Stimulated activated CD8-positive, alpha-beta memory T cell treated with anti-CD3 and anti-CD28 coated beads, Interleukin-4, amount 100 ng/mL, for 48 hours (primary cell): ENCODE data around the gene ISLR.

ENCODE experiments used
- DNase-seq: peaks from one replicate; pipeline ENCODE4 v3.0.0-alpha.2; 2020

The ISLR gene

DNA sequence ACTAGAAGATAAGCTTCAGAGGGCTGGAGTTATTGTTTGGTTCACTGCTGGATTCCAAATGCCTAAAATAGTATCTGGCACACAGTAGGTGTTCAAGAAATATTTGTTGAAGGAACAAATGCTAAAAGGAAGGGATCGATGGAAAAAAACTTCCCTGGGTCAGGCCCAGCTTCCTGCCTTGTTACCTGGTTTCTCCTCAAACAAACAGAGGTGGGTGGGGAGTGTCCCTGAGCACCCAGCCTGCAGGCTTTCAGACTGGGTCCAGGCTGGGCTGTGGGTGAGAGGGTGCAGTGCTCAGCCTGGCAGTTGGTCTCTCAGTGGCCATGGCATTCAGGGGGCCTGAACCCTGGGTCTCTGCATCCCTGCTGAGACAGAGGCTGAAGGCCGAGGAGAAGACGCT, 43.4 kb downstream of the ISLR start:
- no peak for DNase-seq

DNA sequence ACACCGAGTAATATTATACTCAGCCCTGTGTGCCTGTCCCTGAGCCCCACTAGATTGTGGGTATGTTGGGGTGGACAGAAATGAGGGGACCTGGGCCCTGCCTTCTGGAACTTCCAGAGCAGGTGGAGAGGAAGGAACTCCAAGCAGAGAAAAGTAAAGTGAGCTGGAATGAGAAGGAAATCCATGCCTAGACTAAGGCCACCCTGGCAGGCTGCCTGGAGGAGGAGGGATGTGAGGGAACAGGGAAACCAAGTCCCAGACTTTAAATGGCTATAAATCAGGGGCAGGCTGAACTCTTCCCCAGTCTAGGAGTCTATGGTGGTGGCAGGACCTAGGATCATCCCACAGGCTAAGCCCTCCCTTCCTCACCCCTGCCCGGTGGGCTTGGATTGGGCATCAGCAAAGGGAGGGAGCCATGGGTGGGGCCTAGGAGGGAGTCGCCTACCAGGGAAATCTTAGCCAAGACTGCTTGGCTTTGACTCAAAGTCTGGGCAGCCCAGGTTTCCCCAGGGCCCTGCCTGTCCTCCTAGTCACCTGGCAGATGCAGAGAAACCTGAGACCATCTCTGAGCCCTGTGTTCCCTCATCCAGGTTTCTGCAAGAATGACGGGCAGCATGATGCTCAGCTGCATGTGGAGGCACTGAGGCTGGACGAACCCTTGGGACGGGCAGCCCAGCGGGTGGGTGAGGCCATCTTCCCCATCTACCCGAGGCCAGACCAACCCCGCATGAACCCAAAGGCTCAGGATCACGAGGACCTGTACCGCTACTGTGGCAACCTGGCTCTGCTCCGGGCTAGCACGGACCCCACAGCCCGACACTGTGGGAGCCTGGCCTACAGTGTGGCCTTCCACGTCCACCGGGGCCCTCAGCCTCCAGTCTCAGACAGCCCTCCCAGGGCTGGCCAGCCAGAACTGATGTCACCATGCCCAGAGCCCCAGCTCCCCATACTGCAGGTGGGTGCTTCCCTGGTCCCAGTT, 44.7 kb downstream of the ISLR start:
- no peak for DNase-seq

DNA sequence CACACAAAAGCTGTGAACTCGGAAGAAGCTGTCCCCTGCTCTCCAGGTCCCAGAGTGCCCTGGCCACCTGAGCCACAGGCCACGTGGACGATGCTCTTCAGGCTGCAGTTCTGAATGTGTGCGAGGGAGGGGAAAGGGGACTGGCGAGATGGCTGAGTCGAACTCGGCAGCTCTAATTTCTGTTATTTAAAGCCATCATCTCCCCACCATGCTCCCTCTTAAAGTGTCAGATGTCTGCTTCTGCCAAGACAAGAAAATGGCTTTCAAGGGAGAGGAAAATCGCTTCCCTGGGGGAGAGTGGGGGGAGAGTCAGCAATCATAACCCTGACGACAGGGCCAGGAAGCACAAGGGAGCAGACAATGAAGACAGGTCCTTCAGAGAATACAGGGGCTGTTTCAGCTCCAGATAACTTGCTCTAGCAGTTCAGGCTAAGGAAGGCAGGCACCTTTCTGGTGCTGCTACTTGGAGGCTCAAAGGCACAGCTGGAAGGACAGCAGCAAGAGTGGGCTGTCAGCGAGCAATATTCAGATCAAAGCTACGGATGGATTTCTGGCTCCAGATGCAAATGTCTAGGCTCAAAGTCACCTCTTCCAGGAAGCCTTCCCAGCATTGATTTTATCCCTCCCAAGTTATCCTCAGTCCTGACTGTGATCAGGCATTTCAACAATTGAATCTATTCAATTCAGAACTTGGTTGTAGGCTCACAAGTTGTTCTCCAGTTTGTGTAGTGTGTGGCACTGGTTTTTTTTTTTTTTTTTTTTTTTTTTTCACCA, 47.2 kb downstream of the ISLR start:
- no peak for DNase-seq

DNA sequence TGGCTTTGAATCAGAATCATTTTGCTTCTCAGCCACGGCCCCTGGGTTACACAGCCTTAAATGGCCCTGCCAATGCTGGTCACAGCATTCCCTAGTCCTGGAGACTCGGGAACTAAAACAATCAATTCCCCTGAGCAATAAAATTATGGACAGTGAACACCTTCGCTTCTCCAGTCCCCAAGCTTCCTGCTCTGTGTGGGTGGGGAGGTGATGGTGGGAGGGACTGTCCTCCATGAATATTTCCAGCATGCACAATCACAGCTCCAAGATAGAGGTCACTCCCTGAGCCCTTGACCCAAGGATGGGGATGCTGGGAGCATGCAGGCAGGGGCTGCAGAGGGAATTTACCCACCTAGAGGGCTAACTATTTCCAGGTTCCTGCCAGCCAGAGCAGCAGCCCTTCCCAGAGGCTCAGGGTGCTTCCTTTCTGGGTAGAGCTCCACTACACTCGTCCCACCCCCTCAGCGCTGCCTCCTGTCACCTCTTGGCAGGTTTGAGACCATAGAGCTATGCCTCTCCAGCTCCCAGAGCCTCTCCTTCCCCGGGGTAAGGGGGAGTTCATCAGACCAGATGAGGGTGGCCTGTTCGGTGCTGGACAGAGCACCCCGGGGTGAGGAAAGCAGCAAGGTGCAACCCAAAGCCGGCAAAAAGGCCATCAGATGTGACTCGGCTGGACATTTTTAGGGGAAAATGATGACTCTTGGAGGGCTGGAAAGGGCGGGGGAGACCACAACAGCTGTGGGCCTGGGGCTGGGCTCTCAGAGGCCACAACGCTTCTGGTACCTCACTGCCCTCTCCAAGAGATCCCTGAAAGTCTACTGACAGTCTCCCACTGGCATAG, 48.1 kb downstream of the ISLR start:
- no peak for DNase-seq

DNA sequence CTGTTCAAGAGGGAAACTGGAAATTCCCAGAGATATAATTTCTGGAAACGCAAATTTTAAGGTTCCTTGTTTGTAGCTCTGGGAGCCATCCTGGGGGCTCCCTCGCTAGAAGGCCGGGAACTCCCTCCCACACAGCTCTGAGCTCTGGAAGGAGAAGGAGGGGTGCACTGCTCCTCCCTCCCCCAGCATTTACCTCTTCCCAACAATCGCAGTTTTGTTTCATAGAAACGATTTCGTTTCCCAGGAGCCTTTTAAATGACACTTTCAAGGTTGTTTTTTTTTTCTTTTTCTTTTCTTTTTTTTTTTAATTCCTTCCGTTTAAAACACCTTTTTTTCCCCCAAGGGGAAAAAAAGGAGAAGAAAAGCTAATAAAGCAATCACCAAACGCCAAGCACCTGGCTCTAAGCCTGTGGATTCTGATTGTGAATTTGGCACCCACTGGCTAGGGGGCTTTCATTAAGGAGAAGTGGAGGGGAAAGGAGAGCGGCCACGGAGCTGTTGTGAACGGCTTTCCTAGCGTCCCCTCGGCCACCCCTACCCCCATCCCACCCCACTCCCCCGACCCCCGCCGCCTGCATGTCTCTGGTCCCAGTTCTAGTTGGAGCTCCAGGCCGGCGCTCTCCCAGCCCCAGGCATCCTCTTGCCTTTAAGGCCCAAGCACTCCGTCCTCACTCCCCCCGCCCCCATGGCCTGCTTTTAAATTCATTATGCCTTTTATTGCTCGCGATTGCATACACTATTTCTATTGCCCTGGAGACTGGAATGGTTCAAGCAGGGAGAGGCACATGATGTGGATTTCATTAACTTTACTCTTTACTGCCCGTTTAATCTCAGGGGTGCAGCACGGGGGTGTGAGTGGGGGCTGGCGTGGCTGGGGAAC, 49.0 kb downstream of the ISLR start:
- no peak for DNase-seq

DNA sequence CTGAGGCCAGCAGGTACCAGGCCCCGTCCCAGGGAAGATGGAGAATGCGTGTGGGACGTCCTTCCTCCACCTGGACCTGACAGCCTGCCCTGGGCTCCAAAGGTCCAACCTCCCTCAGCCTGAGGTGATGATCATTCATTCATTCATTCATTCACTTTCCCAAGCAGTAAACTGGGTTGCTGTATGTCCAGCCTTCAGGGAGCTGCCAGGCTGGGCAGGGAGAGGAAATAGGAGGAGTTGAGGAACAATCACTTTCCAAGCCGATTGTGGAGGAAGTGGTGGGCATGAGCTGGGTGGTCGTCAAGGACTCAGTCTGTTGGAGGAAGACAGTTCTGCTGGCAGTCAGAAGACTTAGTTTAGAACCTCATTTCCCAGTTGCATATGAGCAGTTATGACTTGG, 52.4 kb downstream of the ISLR start:
- no peak for DNase-seq
